Muscle of back (tissue), 13 donors: ENCODE data around the gene ADAD1. TPM values are rescaled to one million over a fixed set of nuclear protein-coding genes. Genes with fewer than 3 reads are reported as not detected.
"Not testable (repeated sequence)": the region's sequence is repeated elsewhere in the genome, so short reads cannot be mapped to it uniquely, and the experiment has no call there.

Experiments
- DNase-seq, 3 donors: peaks; one replicate each; pipeline versions ENCODE4 v3.0.0 to v3.0.0-alpha.2; 2013
- long read RNA-seq, 9 donors: transcript quantifications; one replicate each; lab custom pipeline, GENCODE V29; 2026
- polyA plus RNA-seq, 10 donors: library from polyadenylated mRNA; unstranded; fragments of 120-200 nt; gene quantifications; one replicate each; pipeline ENCODE4 v1.2.1, GENCODE V29; 2013; ENCODE audit not compliant: insufficient read length in 10 of 10

The ADAD1 gene
- under 1 TPM in 1 of 10 donors, not detected in 9; 0.15 TPM for polyA plus RNA-seq
- long read RNA-seq, donor 1, result 0 reads
- long read RNA-seq, donor 2, result 0 reads
- long read RNA-seq, donor 3, result 0 reads
- long read RNA-seq, donor 4, result 0 reads
- long read RNA-seq, donor 5, result 0 reads
- long read RNA-seq, donor 6, result 0 reads
- long read RNA-seq, donor 7, result 0 reads
- long read RNA-seq, donor 8, result 0 reads
- long read RNA-seq, donor 9, result 0 reads

- no peak for DNase-seq
These were observed at the start of gene ADAD1 for GRCh38 chr4:122378711-122379110. Gene ADAD1 (plus strand): TSS chr4:122379011. CDS start chr4:122380070, 1,059 bp downstream.

GRCh38 chr4:122329876-122330565 is 48.8 kb upstream of the ADAD1 start:
- DNase-seq, result peak; percentile 30 to 72 (median 35)

GRCh38 chr4:122331195-122331594 is 47.6 kb upstream of the ADAD1 start:
- no peak for DNase-seq

GRCh38 chr4:122334828-122335227 is 44.0 kb upstream of the ADAD1 start:
- no peak for DNase-seq

- DNase-seq, result peak in 1 of 3 donors; percentile 16
These were observed 36.9 kb upstream of the ADAD1 start for GRCh38 chr4:122341886-122342285.

- DNase-seq, result no peak
These were observed 32.8 kb upstream of the ADAD1 start for GRCh38 chr4:122346036-122346435.

- DNase-seq, result no peak
These were observed 32.3 kb upstream of the ADAD1 start for GRCh38 chr4:122346503-122346902.

GRCh38 chr4:122356317-122356808 is 22.4 kb upstream of the ADAD1 start:
- no peak for DNase-seq

GRCh38 chr4:122360754-122361153 is 18.1 kb upstream of the ADAD1 start:
- DNase-seq, result no peak

GRCh38 chr4:122364700-122365404 is 14.0 kb upstream of the ADAD1 start:
- DNase-seq, result no peak

- not testable (repeated sequence) for DNase-seq
These were observed 10.0 kb upstream of the ADAD1 start for GRCh38 chr4:122368786-122369185.

GRCh38 chr4:122377352-122377751 is 1.5 kb upstream of the ADAD1 start:
- DNase-seq, result no peak

- no peak for DNase-seq
These were observed 428 bp downstream of the ADAD1 start for GRCh38 chr4:122379239-122379638.

GRCh38 chr4:122383341-122383740 is 4.5 kb downstream of the ADAD1 start:
- DNase-seq, result no peak

- DNase-seq, result no peak
These were observed 5.4 kb downstream of the ADAD1 start for GRCh38 chr4:122384245-122384644.

- DNase-seq, result no peak
These were observed 14.5 kb downstream of the ADAD1 start for GRCh38 chr4:122393276-122393675.

- DNase-seq, result no peak
These were observed 25.1 kb downstream of the ADAD1 start for GRCh38 chr4:122403861-122404260.

- no peak for DNase-seq
These were observed 33.7 kb downstream of the ADAD1 start for GRCh38 chr4:122412547-122412946.

- peak in 1 of 3 donors; percentile 2 for DNase-seq
These were observed 44.4 kb downstream of the ADAD1 start for GRCh38 chr4:122423246-122423645.

GRCh38 chr4:122431351-122431750 is 52.5 kb downstream of the ADAD1 start:
- no peak for DNase-seq

- DNase-seq, result no peak
These were observed 55.5 kb downstream of the ADAD1 start for GRCh38 chr4:122434285-122434684.

GRCh38 chr4:122450847-122451246 is 72.0 kb downstream of the ADAD1 start:
- no peak for DNase-seq
